ENCODE data around the gene GOLGA6C.
"Not testable (repeated sequence)": the region's sequence is repeated elsewhere in the genome, so short reads cannot be mapped to it uniquely, and the experiment has no call there.

Gene GOLGA6C

GRCh38 chr15:75258034-75258433, at the start of gene GOLGA6C:
TSS of gene GOLGA6C (plus strand) at chr15:75258334. CDS start at chr15:75258599, 265 bp downstream.
- not testable (repeated sequence) for DNase-seq

- DNase-seq = no peak
Observed at GRCh38 chr15:75208501-75209288, 49.4 kb upstream of the GOLGA6C start.

- no peak for DNase-seq
Observed at GRCh38 chr15:75209289-75209676, 48.9 kb upstream of the GOLGA6C start.

GRCh38 chr15:75210811-75211230, 47.3 kb upstream of the GOLGA6C start:
- no peak for DNase-seq

GRCh38 chr15:75211436-75212199, 46.5 kb upstream of the GOLGA6C start:
- DNase-seq = no peak

- DNase-seq = no peak
Observed at GRCh38 chr15:75212200-75212858, 45.8 kb upstream of the GOLGA6C start.

- DNase-seq = no peak
Observed at GRCh38 chr15:75213212-75213767, 44.8 kb upstream of the GOLGA6C start.

- no peak for DNase-seq
Observed at GRCh38 chr15:75213768-75214221, 44.3 kb upstream of the GOLGA6C start.

GRCh38 chr15:75214293-75215096, 43.6 kb upstream of the GOLGA6C start:
- DNase-seq = no peak

- DNase-seq = no peak
Observed at GRCh38 chr15:75215107-75216004, 42.8 kb upstream of the GOLGA6C start.

GRCh38 chr15:75217012-75217411, 41.1 kb upstream of the GOLGA6C start:
- no peak for DNase-seq

GRCh38 chr15:75217574-75217973, 40.6 kb upstream of the GOLGA6C start:
- not testable (repeated sequence) for DNase-seq

GRCh38 chr15:75219507-75219929, 38.6 kb upstream of the GOLGA6C start:
- DNase-seq = not testable (repeated sequence)

GRCh38 chr15:75223688-75224087, 34.4 kb upstream of the GOLGA6C start:
- no peak for DNase-seq

- no peak for DNase-seq
Observed at GRCh38 chr15:75224281-75224680, 33.9 kb upstream of the GOLGA6C start.

GRCh38 chr15:75225102-75225836, 32.9 kb upstream of the GOLGA6C start:
- DNase-seq = not testable (repeated sequence)

- no peak for DNase-seq
Observed at GRCh38 chr15:75225951-75226732, 32.0 kb upstream of the GOLGA6C start.

- not testable (repeated sequence) for DNase-seq
Observed at GRCh38 chr15:75227112-75227511, 31.0 kb upstream of the GOLGA6C start.

- no peak for DNase-seq
Observed at GRCh38 chr15:75227663-75228280, 30.4 kb upstream of the GOLGA6C start.

All from femur (tissue), 1 donor.